DMS153 (cell line): ENCODE measurements around the gene EXOC3L4.

Source experiments
- DNase-seq: peaks from one replicate; lab custom pipeline; 2025; lab: John Stamatoyannopoulos, UW

Gene EXOC3L4

DNA sequence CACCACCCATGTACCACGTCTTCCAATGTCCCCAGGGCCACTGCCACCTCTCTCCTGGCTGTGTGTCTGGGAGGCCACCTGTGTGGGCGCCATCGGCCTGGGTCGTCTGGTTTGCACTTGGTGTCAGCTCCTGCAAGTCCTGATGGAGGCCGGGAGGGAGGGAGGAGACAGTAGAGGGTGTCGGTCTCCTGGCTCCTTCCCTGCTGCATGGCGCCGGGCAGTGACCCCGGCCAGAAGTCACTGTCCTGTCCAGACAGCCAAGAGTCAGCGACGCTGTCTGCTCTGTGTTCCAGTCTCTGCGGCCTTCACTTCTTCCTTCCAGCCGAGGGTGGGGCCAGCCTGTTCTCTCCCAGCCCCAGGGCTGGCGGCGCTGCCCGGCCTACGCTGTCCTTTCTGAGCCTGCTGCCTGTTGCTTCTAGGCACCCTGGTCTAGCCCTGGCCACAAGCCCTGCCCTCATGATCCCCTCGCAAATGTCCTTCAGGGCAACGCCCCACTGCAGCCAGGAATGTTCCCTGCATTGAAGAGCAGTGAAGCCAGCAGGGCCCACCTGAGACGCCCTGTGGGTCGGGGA lies 23.5 kb upstream of the EXOC3L4 start:
- DNase-seq = no peak

GRCh38 chr14:103071544-103072251 lies 22.8 kb upstream of the EXOC3L4 start:
- DNase-seq = no peak

DNA sequence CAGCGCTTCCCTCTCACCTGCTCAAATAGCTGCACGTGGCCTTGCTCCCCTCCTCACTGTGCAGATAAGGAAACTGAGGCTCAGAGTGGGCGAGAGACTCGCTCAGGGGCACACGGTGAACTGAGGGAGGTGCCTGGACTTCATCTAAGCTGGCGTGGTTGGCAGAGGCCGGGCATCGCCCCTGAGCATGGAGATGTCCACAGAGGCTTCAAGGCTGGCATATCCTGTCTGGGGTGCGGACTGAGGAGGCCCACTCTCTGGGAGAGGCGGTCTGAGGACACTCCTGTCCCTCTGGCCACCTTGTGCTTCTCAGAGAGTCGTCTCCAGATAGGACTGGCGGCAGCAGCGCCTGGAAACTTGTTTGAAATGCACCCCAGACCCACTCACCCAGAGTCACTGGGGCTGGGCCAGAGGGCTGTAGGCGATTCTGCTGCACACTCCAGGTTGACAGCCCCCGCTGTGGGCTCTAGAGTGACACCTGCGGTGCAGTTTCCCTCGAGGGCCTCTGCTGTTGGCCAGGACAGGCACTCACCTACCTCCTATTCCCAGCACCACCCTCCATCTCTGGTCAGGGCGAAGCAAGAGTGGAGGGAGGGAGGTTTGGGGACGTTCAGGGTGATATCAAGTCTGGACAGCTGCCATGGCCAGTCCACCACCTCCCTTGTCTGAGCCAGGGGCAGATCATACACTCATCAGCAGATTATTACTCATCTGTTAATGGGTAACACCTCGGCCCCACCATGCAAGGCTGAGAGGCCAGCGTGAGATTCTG lies 21.7 kb upstream of the EXOC3L4 start:
- DNase-seq = no peak

GRCh38 chr14:103073367-103073875 lies 21.1 kb upstream of the EXOC3L4 start:
- DNase-seq = no peak

- DNase-seq = no peak
Measured at GRCh38 chr14:103073876-103074728, 20.4 kb upstream of the EXOC3L4 start.

GRCh38 chr14:103074729-103075367 lies 19.7 kb upstream of the EXOC3L4 start:
- DNase-seq = no peak

GRCh38 chr14:103078420-103078749 lies 16.1 kb upstream of the EXOC3L4 start:
- peak; percentile 18 for DNase-seq

DNA sequence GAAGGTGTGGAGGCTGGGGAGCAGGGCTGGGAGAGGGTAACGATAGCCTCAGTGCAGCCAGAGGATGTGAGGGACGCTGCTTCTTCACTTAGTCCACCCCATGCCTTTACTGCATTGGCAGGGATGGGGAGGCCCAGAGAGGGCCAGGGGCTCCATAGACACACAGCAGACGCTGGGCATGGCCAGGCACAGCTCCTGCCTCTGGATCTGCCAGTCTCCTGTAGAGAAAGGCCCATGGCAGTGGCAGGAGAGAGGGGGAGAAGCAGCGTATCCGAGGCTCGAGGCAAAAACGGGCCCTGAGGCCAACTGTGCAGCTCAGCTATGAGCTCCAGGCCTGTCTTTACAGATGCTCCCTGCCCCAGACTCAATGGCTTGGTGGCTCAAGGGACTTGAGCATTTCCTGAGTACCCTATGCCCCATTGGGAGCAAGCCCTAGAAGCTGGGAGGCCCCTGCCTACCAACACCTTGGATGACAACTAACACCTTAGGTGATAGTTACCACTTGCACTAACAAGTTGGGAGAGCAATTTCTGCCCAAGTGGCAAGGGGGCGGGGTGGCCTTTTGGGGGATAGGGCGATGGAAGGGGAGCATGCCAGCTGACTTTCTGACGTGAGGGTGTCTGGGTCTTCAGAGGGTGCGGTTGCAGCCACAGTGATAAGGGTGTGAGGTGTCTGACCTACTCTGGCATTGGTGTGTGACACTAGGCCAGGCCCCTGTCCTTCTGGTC lies 15.5 kb upstream of the EXOC3L4 start:
- DNase-seq = no peak

- no peak for DNase-seq
Measured at GRCh38 chr14:103081951-103082350, 12.6 kb upstream of the EXOC3L4 start.

DNA sequence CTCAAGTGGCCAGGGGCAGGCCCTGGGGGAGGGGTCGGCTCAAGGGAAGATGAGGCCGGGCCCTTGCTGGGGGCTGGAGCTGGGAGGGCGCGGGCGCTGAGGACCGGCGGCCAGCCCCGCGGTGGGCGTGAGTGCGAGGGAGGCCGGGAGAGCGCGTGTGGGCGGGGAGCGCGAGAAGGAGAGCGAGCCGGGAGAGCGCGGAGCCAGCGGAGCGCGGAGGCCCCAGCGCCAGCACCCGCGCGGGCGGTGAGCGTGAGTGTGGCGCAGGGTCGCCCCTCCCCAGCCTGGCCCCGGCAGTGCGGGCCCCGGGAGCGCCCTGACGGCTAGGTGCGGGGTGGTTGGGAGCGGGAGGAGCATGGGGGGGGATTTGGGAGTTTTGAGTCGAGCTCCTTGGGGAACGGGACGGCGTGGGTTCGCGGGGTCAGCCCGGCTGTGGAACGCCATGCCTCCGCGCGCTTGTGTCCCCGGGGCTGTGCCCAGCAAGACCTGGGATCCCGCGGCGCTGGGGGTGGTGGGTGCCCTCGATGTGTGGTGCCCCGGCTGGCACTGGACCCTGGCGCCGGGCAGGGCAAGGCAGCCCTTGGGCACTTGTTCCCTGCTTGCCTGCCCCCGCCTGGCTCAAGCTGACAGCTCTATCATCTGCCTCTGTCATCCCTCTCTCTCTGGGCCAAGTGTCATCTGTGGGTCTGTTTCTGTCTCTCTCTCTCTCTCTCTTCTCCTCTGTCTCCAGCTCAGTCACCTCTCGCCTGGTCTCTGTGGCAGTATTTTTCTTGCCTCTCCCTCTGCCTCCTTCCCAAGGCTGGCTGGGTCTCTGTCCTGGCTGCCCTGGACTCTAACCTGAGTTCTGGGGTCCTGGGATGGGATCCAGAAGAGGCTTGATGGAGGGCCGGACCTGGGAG lies 10.3 kb upstream of the EXOC3L4 start, which contains the start of gene LBHD2:
Gene LBHD2 (plus strand): TSS at position 190 of the 899 bp plus-strand sequence. CDS start 1,803 bp downstream, outside the sequence.
- DNase-seq = no peak

GRCh38 chr14:103085106-103086091 lies 9.1 kb upstream of the EXOC3L4 start:
- no peak for DNase-seq

DNA sequence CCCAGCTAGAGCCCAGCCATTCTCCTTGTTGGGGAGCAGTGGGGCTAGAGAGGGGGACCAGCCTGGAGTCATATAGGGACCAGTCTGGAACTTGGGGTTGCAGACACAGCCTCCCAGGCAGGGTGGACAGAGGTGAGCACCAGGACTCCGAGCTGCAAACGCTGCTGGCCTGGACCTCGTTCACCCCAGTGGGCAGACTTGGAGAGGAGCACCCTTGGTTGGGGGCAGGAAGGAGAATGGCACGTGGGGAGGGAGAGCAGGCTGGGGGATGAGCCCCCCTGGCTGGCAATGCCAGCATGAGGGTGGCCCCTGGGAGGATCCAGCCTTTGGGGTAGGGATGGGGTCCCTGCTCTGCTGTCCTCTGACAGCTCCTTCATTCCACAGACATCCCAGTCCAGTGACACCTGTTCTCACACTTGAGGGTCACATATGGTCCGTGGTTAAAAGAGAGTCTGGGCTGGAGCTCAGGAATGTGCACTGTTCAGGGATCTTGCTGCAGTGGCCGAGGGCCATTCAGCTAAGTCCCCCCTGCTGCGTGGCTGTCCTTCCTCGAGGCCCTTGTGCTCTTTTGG lies 7.7 kb upstream of the EXOC3L4 start:
- no peak for DNase-seq

DNA sequence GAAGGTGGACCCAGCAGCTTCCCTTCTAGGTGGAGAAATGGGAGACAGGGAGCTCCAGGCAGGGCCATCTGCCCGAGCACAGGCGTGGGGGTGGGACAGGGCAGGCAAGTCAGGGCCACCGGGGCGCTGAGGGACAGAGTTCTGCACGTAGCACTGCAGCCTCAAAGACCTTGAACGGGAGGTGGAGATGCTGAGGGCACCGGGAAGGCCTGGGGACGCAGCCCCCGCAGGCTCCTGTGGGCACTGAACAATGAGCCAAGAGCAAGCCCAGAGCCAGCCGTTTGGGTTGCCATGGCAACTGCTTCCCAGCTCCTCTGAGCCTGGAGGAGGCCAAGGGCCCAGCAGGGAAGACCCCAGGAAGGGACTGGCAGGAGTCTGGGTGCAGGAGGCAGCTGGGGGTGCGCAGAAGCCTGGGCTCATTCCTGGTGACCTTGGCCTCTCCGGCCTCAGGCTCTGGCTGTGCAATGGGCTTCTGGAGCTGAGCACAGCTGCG lies 7.1 kb upstream of the EXOC3L4 start:
- DNase-seq = no peak

GRCh38 chr14:103088921-103089320 lies 5.6 kb upstream of the EXOC3L4 start:
- no peak for DNase-seq

GRCh38 chr14:103089386-103090335 lies 4.9 kb upstream of the EXOC3L4 start:
- DNase-seq = no peak

GRCh38 chr14:103090481-103091020 lies 4.0 kb upstream of the EXOC3L4 start:
- DNase-seq = no peak
